ENCODE data around the gene YOD1. TPM values are rescaled to one million over a fixed set of nuclear protein-coding genes. Genes with fewer than 3 reads are reported as not detected.

Gene YOD1
- 5.3 to 6.3 TPM (median 5.5 TPM) in 3 replicates for total RNA-seq
- long read RNA-seq, full-length matches to known transcripts, result 1 of 1 reads
- long read RNA-seq, partial matches to known transcripts, result 0 of 1 reads
- long read RNA-seq, other reads (novel, unspliced or antisense), result 0 of 1 reads

DNA sequence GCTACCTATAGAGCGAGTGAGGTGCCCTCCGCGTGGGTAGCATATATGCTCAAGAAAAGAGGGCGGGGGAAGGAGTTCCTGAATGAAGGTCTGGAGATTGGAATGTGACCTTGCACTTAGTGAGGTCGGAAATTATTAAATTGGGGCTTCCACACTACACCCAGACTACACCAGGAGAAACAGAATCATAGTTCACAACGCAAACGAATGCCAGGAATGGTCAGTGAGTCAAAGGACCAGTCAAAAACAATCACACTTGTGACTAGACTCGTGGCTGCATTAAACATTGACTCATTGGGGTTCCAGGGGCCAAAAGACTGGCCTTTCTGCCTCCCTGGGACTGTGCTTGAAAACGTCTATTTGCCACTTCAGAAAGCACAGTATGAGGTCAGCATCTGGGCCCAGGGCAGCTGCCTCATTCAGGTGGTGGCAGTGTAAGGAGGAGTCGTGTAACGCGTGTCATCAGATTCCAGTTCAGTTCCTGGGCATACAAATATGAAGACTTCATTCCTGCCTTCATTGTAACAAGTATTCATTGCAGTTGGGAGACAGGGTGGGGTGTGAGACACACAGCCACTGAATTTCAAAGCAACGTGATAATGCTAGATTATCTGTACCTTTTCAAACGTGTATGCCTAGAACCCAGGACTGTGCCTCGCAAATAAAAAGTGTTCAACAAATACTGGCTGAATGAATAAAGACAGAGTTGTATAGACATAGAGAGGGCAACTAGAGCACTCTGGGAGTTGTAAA, at the start of gene YOD1:
TSS of gene YOD1 (minus strand) at position 18 of the 753 bp plus-strand sequence. CDS start 178 bp downstream, outside the sequence.
- no peak for DNase-seq (ENCODE audit: low spot score)
- Mint-ChIP-seq H3K4me3 (ENCODE audit: unreplicated experiment) (peak within 1 kb of the TSS; percentile 86), H3K4me1 (ENCODE audit: low read depth) (peaks cover 51% of the 10 kb centered on the region), H3K27ac (ENCODE audit: unreplicated experiment) (peak within 1 kb of the TSS; percentile 95), H3K9me3 (ENCODE audit: low read depth) (no peaks in the 10 kb centered on the region), H3K36me3 (ENCODE audit: low read depth) (peaks cover 7% of the 10 kb centered on the region), H3K27me3 (ENCODE audit: low read depth) (no peaks in the 10 kb centered on the region)
- TF ChIP-seq, protein P1, sequence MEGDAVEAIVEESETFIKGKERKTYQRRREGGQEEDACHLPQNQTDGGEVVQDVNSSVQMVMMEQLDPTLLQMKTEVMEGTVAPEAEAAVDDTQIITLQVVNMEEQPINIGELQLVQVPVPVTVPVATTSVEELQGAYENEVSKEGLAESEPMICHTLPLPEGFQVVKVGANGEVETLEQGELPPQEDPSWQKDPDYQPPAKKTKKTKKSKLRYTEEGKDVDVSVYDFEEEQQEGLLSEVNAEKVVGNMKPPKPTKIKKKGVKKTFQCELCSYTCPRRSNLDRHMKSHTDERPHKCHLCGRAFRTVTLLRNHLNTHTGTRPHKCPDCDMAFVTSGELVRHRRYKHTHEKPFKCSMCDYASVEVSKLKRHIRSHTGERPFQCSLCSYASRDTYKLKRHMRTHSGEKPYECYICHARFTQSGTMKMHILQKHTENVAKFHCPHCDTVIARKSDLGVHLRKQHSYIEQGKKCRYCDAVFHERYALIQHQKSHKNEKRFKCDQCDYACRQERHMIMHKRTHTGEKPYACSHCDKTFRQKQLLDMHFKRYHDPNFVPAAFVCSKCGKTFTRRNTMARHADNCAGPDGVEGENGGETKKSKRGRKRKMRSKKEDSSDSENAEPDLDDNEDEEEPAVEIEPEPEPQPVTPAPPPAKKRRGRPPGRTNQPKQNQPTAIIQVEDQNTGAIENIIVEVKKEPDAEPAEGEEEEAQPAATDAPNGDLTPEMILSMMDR (IDR thresholded peaks at IDR 0.05), result no peak

DNA sequence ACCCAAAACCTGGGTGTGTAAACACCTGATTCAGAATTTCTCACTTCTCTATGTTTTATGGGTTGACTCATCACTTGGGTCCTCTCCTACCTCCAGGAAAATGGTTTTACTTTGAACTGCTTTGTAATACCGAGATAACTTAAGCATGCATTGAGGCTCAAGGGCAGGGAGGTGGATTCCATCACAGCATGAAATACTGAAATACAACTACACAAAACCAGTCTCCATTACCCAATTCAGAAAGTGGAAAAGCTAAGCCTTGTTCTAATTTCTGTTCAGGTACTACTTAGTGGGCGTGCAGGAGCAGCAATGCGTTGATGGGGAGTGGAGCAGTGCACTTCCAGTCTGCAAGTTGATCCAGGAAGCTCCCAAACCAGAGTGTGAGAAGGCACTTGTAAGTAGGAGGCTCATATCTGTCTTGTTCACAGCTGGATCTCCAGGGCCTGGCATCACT, 46.9 kb upstream of the YOD1 start:
- H3K27me3 Mint-ChIP-seq (ENCODE audit: low read depth), result peaks cover 38% of the 10 kb centered on the region
- TF ChIP-seq, protein P1 (IDR thresholded peaks at IDR 0.05), result no peak
- no peak overlapping the region for H3K4me3 Mint-ChIP-seq (ENCODE audit: unreplicated experiment)
- H3K9me3 Mint-ChIP-seq (ENCODE audit: low read depth), result no peaks in the 10 kb centered on the region
- DNase-seq (ENCODE audit: low spot score), result no peak
- H3K4me1 Mint-ChIP-seq (ENCODE audit: low read depth), result no peaks in the 10 kb centered on the region
- no peak overlapping the region for H3K27ac Mint-ChIP-seq (ENCODE audit: unreplicated experiment)
- no peaks in the 10 kb centered on the region for H3K36me3 Mint-ChIP-seq (ENCODE audit: low read depth)

DNA sequence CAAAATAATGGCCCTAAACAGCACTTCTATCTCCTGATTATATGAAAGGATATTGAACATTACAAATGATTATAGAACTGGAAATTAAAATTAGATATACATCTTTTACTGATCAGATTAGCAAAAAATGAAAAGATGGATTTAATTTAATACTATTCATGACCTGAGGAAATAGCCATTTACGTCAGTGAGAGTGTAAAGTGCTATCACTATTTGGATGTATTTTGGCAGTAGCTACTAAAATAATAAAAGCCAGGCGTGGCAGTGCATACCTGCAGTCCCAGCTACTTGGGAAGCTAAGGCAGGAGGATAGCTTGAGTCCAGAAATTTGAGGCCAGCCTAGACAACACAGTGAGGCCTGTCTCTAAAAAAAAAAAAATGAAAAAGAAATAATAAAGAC, 42.9 kb upstream of the YOD1 start:
- no peak overlapping the region for H3K4me3 Mint-ChIP-seq (ENCODE audit: unreplicated experiment)
- H3K9me3 Mint-ChIP-seq (ENCODE audit: low read depth), result no peaks in the 10 kb centered on the region
- TF ChIP-seq, protein P1 (IDR thresholded peaks at IDR 0.05), result no peak
- DNase-seq (ENCODE audit: low spot score), result no peak
- peaks cover 26% of the 10 kb centered on the region for H3K27me3 Mint-ChIP-seq (ENCODE audit: low read depth)
- H3K27ac Mint-ChIP-seq (ENCODE audit: unreplicated experiment), result no peak overlapping the region
- no peaks in the 10 kb centered on the region for H3K36me3 Mint-ChIP-seq (ENCODE audit: low read depth)
- no peaks in the 10 kb centered on the region for H3K4me1 Mint-ChIP-seq (ENCODE audit: low read depth)

DNA sequence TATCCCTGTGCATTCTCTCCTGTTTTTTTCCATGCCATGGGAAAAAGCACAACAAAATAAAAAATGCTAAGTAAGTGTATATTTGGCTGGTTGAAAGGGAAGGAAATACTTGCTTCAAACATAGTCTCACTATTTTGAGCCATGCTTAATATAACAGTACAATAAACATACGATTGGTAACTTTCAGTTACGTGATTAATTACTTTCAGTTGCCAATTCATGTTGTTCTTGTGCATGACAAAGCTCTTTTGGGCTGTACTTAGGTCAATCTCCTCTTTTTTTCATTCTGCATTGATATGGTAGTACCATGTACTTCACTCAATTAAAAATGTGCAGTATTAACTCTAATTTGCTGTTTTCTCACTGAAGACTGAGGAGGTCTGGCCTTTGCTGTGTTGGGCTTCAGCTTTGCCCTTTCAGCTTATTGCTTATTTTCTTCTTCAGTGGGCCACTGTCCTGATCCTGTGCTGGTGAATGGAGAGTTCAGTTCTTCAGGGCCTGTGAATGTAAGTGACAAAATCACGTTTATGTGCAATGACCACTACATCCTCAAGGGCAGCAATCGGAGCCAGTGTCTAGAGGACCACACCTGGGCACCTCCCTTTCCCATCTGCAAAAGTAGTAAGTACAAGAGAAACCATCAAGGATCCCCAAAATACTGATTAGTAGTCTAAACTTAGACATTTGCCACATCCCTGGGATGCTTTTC, 40.3 kb upstream of the YOD1 start:
- H3K4me3 Mint-ChIP-seq (ENCODE audit: unreplicated experiment), result no peak overlapping the region
- peaks cover 14% of the 10 kb centered on the region for H3K4me1 Mint-ChIP-seq (ENCODE audit: low read depth)
- no peak overlapping the region for H3K27ac Mint-ChIP-seq (ENCODE audit: unreplicated experiment)
- TF ChIP-seq, protein P1 (IDR thresholded peaks at IDR 0.05), result no peak
- no peaks in the 10 kb centered on the region for H3K9me3 Mint-ChIP-seq (ENCODE audit: low read depth)
- no peaks in the 10 kb centered on the region for H3K36me3 Mint-ChIP-seq (ENCODE audit: low read depth)
- DNase-seq (ENCODE audit: low spot score), result no peak
- peaks cover 23% of the 10 kb centered on the region for H3K27me3 Mint-ChIP-seq (ENCODE audit: low read depth)

DNA sequence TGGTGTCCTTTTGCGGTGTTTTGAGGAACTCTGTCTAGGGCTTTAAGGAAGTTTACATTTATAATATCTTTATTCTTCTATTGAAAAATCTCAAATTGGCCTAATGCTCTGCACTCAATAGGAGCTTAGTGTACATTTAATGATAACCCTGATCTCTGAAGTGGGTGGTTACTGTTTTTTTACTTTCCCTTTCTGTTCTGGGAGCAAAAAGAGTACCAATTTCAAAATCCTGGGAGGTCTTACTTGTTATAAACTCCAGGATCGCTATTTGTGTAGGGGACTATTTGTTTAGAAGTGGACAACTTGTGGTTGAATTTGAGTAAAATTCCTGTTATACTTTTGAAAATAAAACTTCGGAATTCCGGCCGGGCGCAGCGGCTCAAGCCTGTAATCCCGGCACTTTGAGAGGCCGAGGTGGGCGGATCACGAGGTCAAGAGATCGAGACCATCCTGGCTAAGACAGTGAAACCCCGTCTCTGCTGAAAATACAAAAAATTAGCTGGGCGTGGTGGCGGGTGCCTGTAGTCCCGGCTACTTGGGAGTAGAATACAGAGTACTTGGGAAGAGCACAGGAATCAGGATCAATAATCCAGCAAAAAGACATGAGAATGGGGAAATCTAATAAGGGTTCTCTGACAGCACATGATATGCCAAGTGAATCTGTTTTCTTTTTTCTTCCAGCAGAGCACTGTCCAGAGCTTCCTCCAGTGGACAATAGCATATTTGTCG, 38.8 kb upstream of the YOD1 start:
- peaks cover 11% of the 10 kb centered on the region for H3K27me3 Mint-ChIP-seq (ENCODE audit: low read depth)
- H3K9me3 Mint-ChIP-seq (ENCODE audit: low read depth), result no peaks in the 10 kb centered on the region
- H3K36me3 Mint-ChIP-seq (ENCODE audit: low read depth), result no peaks in the 10 kb centered on the region
- H3K27ac Mint-ChIP-seq (ENCODE audit: unreplicated experiment), result no peak overlapping the region
- TF ChIP-seq, protein P1 (IDR thresholded peaks at IDR 0.05), result no peak
- peaks cover 20% of the 10 kb centered on the region for H3K4me1 Mint-ChIP-seq (ENCODE audit: low read depth)
- no peak overlapping the region for H3K4me3 Mint-ChIP-seq (ENCODE audit: unreplicated experiment)
- DNase-seq (ENCODE audit: low spot score), result no peak
